ENCODE measurements around the gene ANTXRL. TPM values are rescaled to one million over a fixed set of nuclear protein-coding genes. Genes with fewer than 3 reads are reported as not detected.
"Not testable (repeated sequence)": the region's sequence is repeated elsewhere in the genome, so short reads cannot be mapped to it uniquely, and the experiment has no call there.

Gene ANTXRL
- total RNA-seq, 1 donor from 2014 or later: not detected

GRCh38 chr10:46267132-46267985 is 19.4 kb upstream of the ANTXRL start:
- no peaks in the 10 kb centered on the region for H3K36me3 ChIP-seq
- no peak overlapping the region for H3K27ac ChIP-seq
- H3K27me3 ChIP-seq: no peaks in the 10 kb centered on the region
- H3K4me1 ChIP-seq: no peaks in the 10 kb centered on the region
- no peaks in the 10 kb centered on the region for H3K9me3 ChIP-seq
- H3K4me3 ChIP-seq: no peak overlapping the region
- TF ChIP-seq, protein P1, sequence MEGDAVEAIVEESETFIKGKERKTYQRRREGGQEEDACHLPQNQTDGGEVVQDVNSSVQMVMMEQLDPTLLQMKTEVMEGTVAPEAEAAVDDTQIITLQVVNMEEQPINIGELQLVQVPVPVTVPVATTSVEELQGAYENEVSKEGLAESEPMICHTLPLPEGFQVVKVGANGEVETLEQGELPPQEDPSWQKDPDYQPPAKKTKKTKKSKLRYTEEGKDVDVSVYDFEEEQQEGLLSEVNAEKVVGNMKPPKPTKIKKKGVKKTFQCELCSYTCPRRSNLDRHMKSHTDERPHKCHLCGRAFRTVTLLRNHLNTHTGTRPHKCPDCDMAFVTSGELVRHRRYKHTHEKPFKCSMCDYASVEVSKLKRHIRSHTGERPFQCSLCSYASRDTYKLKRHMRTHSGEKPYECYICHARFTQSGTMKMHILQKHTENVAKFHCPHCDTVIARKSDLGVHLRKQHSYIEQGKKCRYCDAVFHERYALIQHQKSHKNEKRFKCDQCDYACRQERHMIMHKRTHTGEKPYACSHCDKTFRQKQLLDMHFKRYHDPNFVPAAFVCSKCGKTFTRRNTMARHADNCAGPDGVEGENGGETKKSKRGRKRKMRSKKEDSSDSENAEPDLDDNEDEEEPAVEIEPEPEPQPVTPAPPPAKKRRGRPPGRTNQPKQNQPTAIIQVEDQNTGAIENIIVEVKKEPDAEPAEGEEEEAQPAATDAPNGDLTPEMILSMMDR (IDR thresholded peaks at IDR 0.05): no peak
- TF ChIP-seq POLR2AphosphoS5 (IDR thresholded peaks at IDR 0.05; ENCODE audit: insufficient read depth in 1 of 2, low read depth in 1 of 2) (no peak), POLR2A (IDR thresholded peaks at IDR 0.05) (no peak)
- peak; percentile 54 to 72 for DNase-seq (ENCODE audit: extremely low spot score in 2 of 2)
- intact Hi-C loops (cut with DNase I): no loop called here

DNA sequence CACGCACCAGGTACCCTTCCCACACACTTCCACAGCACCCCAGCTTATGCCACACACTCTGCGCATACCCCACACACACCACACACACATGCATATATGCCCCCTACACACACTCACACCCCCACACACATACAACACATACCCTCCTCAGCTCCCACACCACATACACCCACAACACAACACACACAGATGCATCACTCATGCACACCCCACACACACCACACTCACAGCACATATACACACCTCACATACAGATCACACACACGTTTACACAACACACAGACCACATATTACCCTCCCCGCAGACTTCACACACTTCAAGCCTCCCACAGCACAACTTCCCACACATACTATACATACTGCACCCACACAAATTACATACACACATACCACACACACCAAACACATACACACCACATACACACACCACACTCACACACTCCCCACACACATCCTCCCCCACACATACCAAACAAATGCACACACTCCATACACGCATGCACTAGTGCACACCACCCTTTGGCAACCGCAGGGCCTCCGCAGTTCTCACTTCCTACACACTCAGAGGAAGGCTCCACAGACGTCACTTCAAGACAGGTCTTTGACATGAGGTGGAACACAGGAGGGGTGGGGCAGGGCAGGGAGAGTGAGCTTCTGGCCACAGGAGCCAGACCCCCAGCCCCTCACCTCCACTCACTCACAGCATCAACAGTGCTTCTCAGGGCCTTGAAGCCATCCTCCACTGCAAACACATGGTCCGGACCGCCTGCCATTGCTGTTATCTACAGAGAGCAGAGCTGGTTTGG is 18.5 kb upstream of the ANTXRL start:
- TF ChIP-seq POLR2A (IDR thresholded peaks at IDR 0.05) (no peak), POLR2AphosphoS5 (IDR thresholded peaks at IDR 0.05; ENCODE audit: insufficient read depth in 1 of 2, low read depth in 1 of 2) (no peak)
- TF ChIP-seq, protein P1 (IDR thresholded peaks at IDR 0.05): no peak
- H3K27me3 ChIP-seq: no peaks in the 10 kb centered on the region
- intact Hi-C loops (cut with DNase I): no loop called here
- peak; percentile 60 to 82 for DNase-seq (ENCODE audit: extremely low spot score in 2 of 2)
- no peaks in the 10 kb centered on the region for H3K9me3 ChIP-seq
- no peaks in the 10 kb centered on the region for H3K36me3 ChIP-seq
- no peaks in the 10 kb centered on the region for H3K4me1 ChIP-seq
- peak overlapping the region in 1 of 2 donors; percentile 11 for H3K4me3 ChIP-seq
- H3K27ac ChIP-seq: no peak overlapping the region

GRCh38 chr10:46269554-46270053 is 17.2 kb upstream of the ANTXRL start:
- H3K27me3 ChIP-seq; H3K9me3 ChIP-seq; H3K4me1 ChIP-seq; H3K27ac ChIP-seq; H3K36me3 ChIP-seq; H3K4me3 ChIP-seq; intact Hi-C loops (cut with DNase I): not testable (repeated sequence)
- peak; percentile 67 to 74 for DNase-seq (ENCODE audit: extremely low spot score in 2 of 2)

- Histone ChIP-seq H3K27ac (no peak overlapping the region), H3K4me3 (no peak overlapping the region), H3K9me3 (no peaks in the 10 kb centered on the region), H3K36me3 (no peaks in the 10 kb centered on the region), H3K4me1 (no peaks in the 10 kb centered on the region), H3K27me3 (no peaks in the 10 kb centered on the region)
- DNase-seq (ENCODE audit: extremely low spot score in 2 of 2): peak; percentile 37 to 69
- TF ChIP-seq POLR2A (IDR thresholded peaks at IDR 0.05) (no peak), POLR2AphosphoS5 (IDR thresholded peaks at IDR 0.05; ENCODE audit: insufficient read depth in 1 of 2, low read depth in 1 of 2) (no peak)
- TF ChIP-seq, protein P1 (IDR thresholded peaks at IDR 0.05): no peak
- intact Hi-C loops (cut with DNase I): no loop called here
Measured at GRCh38 chr10:46270086-46270811, 16.5 kb upstream of the ANTXRL start.

GRCh38 chr10:46270963-46271530 is 15.8 kb upstream of the ANTXRL start:
- intact Hi-C loops (cut with DNase I); H3K27me3 ChIP-seq: not testable (repeated sequence)
- peak; percentile 32 to 46 for DNase-seq (ENCODE audit: extremely low spot score in 2 of 2)

GRCh38 chr10:46271795-46272499 is 14.8 kb upstream of the ANTXRL start:
- DNase-seq (ENCODE audit: extremely low spot score in 2 of 2): peak; percentile 64 to 77
- H3K27ac ChIP-seq; intact Hi-C loops (cut with DNase I): not testable (repeated sequence)

More at GRCh38 chr10:46270963-46271530, 15.8 kb upstream of the ANTXRL start:
- H3K4me3 ChIP-seq, H3K9me3 ChIP-seq, H3K4me1 ChIP-seq, H3K36me3 ChIP-seq, H3K27ac ChIP-seq: not testable (repeated sequence)

More at GRCh38 chr10:46271795-46272499, 14.8 kb upstream of the ANTXRL start:
- not testable (repeated sequence) for H3K4me1 ChIP-seq, H3K9me3 ChIP-seq, H3K27me3 ChIP-seq, H3K4me3 ChIP-seq, H3K36me3 ChIP-seq

All from vagina (tissue), 2 donors.